Thoracic aorta (tissue), 2 donors: ENCODE data around the gene CLSTN2. TPM values are rescaled to one million over a fixed set of nuclear protein-coding genes. Genes with fewer than 3 reads are reported as not detected.

Source experiments
- ATAC-seq: fragments of 150-250 bp; one replicate; pipeline ENCODE4 v1.8.0; 2017; ENCODE audit warnings: low read depth; ENCODE audit not compliant: insufficient number of reproducible peaks, low FRiP score
- DNase-seq: peaks from one replicate; pipeline ENCODE4 v3.0.0-alpha.2; 2020; ENCODE audit warnings: low spot score
- H3K27ac ChIP-seq, 2 donors: fragments of 200-600 bp; sonication (generic); 1 replicate in 1 of 2; 2 replicates in 1 of 2; pipeline ENCODE4 v1.5.1; 2016; ENCODE audit warnings: mild to moderate bottlenecking in 2 of 2, moderate library complexity in 2 of 2
- H3K27me3 ChIP-seq: fragments of 200-600 bp; sonication (generic); replicated peaks from 2 replicates; pipeline ENCODE4 v1.6.0; 2016; ENCODE audit warnings: mild to moderate bottlenecking; ENCODE audit not compliant: insufficient read depth
- H3K36me3 ChIP-seq: fragments of 200-600 bp; sonication (generic); one replicate; pipeline ENCODE4 v1.5.1; 2016
- H3K4me1 ChIP-seq, 2 donors: fragments of 200-600 bp; sonication (generic); 1 replicate in 1 of 2; 2 replicates in 1 of 2; pipeline versions ENCODE4 v1.5.1 to v1.6.0; 2016; ENCODE audit warnings: low read depth in 2 of 2, mild to moderate bottlenecking in 1 of 2; ENCODE audit not compliant: control insufficient read depth in 1 of 2
- H3K4me3 ChIP-seq: fragments of 200-600 bp; sonication (generic); 2 replicates; pipeline ENCODE4 v1.5.1; 2016; ENCODE audit warnings: mild to moderate bottlenecking
- H3K9me3 ChIP-seq: fragments of 200-600 bp; sonication (generic); 2 replicates; pipeline ENCODE4 v1.5.1; 2016
- total RNA-seq, 2 donors: library from RNA; depleted of rRNA; stranded (reverse); fragments of >200 nt; gene quantifications; one replicate each; pipeline versions ENCODE4 v1.1.0 to v1.2.3, GENCODE V29; 2016
- TF ChIP-seq, protein P1 (sequence below): fragments of 200-600 bp; sonication (generic); IDR thresholded peaks from one replicate; pipeline ENCODE4 v1.5.1; 2019; ENCODE audit warnings: antibody characterized with exemption

CLSTN2 gene
- total RNA-seq, 2 donors from 2014 or later: 7.6 to 15.7 TPM

- no peaks in the 10 kb centered on the region for H3K4me1 ChIP-seq
- no peaks in the 10 kb centered on the region for H3K36me3 ChIP-seq
- no peaks in the 10 kb centered on the region for H3K27me3 ChIP-seq
- no peak overlapping the region for H3K4me3 ChIP-seq
- no peaks in the 10 kb centered on the region for H3K9me3 ChIP-seq
- no peak overlapping the region for H3K27ac ChIP-seq
- TF ChIP-seq, protein P1, sequence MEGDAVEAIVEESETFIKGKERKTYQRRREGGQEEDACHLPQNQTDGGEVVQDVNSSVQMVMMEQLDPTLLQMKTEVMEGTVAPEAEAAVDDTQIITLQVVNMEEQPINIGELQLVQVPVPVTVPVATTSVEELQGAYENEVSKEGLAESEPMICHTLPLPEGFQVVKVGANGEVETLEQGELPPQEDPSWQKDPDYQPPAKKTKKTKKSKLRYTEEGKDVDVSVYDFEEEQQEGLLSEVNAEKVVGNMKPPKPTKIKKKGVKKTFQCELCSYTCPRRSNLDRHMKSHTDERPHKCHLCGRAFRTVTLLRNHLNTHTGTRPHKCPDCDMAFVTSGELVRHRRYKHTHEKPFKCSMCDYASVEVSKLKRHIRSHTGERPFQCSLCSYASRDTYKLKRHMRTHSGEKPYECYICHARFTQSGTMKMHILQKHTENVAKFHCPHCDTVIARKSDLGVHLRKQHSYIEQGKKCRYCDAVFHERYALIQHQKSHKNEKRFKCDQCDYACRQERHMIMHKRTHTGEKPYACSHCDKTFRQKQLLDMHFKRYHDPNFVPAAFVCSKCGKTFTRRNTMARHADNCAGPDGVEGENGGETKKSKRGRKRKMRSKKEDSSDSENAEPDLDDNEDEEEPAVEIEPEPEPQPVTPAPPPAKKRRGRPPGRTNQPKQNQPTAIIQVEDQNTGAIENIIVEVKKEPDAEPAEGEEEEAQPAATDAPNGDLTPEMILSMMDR: no peak
- DNase-seq (no peak), ATAC-seq (no peak)
Measured at GRCh38 chr3:140315955-140316354, 381.0 kb downstream of the CLSTN2 start.

DNA sequence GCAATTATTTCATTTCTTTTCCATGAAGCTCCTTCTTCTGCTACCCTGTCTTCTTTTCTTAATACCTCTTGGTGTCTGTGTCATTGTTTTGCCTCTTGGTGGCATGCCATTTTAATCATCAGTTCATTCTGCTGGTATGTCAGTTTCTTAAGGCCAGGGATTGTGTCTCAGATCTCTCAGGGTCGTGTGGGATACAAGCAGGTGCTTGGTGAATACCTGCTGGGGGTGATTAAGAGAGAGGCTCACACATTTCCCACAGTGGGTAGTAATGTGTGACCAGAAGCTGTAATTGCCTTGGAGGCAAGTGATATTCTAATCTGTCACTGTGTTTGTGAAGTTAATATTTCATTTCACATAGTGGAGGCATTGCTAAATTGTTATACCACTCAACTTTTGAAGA is 381.5 kb downstream of the CLSTN2 start:
- TF ChIP-seq, protein P1: no peak
- Histone ChIP-seq H3K4me1 (no peaks in the 10 kb centered on the region), H3K4me3 (no peak overlapping the region), H3K27ac (no peak overlapping the region), H3K36me3 (no peaks in the 10 kb centered on the region), H3K9me3 (no peaks in the 10 kb centered on the region), H3K27me3 (no peaks in the 10 kb centered on the region)
- DNase-seq (no peak), ATAC-seq (no peak)

GRCh38 chr3:140316868-140317400 is 381.9 kb downstream of the CLSTN2 start:
- no peaks in the 10 kb centered on the region for H3K36me3 ChIP-seq
- H3K9me3 ChIP-seq: no peaks in the 10 kb centered on the region
- TF ChIP-seq, protein P1: no peak
- H3K27ac ChIP-seq: no peak overlapping the region
- ATAC-seq (no peak), DNase-seq (no peak)
- H3K4me3 ChIP-seq: no peak overlapping the region
- H3K27me3 ChIP-seq: no peaks in the 10 kb centered on the region
- H3K4me1 ChIP-seq: no peaks in the 10 kb centered on the region

GRCh38 chr3:140319739-140320138 is 384.8 kb downstream of the CLSTN2 start:
- Histone ChIP-seq H3K4me1 (no peaks in the 10 kb centered on the region), H3K27me3 (no peaks in the 10 kb centered on the region), H3K4me3 (no peak overlapping the region), H3K36me3 (no peaks in the 10 kb centered on the region), H3K27ac (no peak overlapping the region), H3K9me3 (no peaks in the 10 kb centered on the region)
- no peak for ATAC-seq
- no peak for DNase-seq
- TF ChIP-seq, protein P1: no peak

GRCh38 chr3:140323561-140323960 is 388.6 kb downstream of the CLSTN2 start:
- Histone ChIP-seq H3K4me1 (no peaks in the 10 kb centered on the region), H3K9me3 (no peaks in the 10 kb centered on the region), H3K36me3 (no peaks in the 10 kb centered on the region), H3K27ac (no peak overlapping the region), H3K4me3 (no peak overlapping the region), H3K27me3 (no peaks in the 10 kb centered on the region)
- ATAC-seq (no peak), DNase-seq (no peak)
- TF ChIP-seq, protein P1: no peak
